GM19025 (cell line): ENCODE measurements around the gene BORCS5.
"Not testable (repeated sequence)": the region's sequence is repeated elsewhere in the genome, so short reads cannot be mapped to it uniquely, and the experiment has no call there.

Experiments used
- ATAC-seq: cut with Tn5 transposase; IDR thresholded peaks from one replicate; pipeline ENCODE4 v1.9.1; 2021; ENCODE audit warnings: mild to moderate bottlenecking, low read depth, moderate library complexity; ENCODE audit not compliant: unreplicated experiment

The BORCS5 gene

GRCh38 chr12:12452326-12452902 lies 95.5 kb downstream of the BORCS5 start:
- ATAC-seq, result no peak

- ATAC-seq, result no peak
These were observed 96.8 kb downstream of the BORCS5 start for GRCh38 chr12:12453635-12454034.

GRCh38 chr12:12454315-12454714 lies 97.4 kb downstream of the BORCS5 start:
- no peak for ATAC-seq

- ATAC-seq, result no peak
These were observed 99.8 kb downstream of the BORCS5 start for GRCh38 chr12:12456637-12457036.

GRCh38 chr12:12460935-12461922 lies 104.4 kb downstream of the BORCS5 start:
- no peak for ATAC-seq

- no peak for ATAC-seq
These were observed 105.0 kb downstream of the BORCS5 start for GRCh38 chr12:12461923-12462315.

GRCh38 chr12:12465522-12465921 lies 108.6 kb downstream of the BORCS5 start:
- no peak for ATAC-seq

- ATAC-seq, result no peak
These were observed 109.3 kb downstream of the BORCS5 start for GRCh38 chr12:12466157-12466556.

- ATAC-seq, result no peak
These were observed 110.4 kb downstream of the BORCS5 start for GRCh38 chr12:12467264-12467663.

GRCh38 chr12:12467688-12468261 lies 110.9 kb downstream of the BORCS5 start:
- no peak for ATAC-seq

GRCh38 chr12:12468575-12468974 lies 111.7 kb downstream of the BORCS5 start:
- no peak for ATAC-seq

- ATAC-seq, result no peak
These were observed 112.5 kb downstream of the BORCS5 start for GRCh38 chr12:12469386-12469785.

- ATAC-seq, result no peak
These were observed 114.0 kb downstream of the BORCS5 start for GRCh38 chr12:12470751-12471306.

GRCh38 chr12:12471982-12472961 lies 115.4 kb downstream of the BORCS5 start:
- not testable (repeated sequence) for ATAC-seq

GRCh38 chr12:12473223-12473622 lies 116.3 kb downstream of the BORCS5 start:
- ATAC-seq, result no peak

GRCh38 chr12:12474471-12474928 lies 117.6 kb downstream of the BORCS5 start:
- peak; percentile 24 for ATAC-seq

GRCh38 chr12:12474931-12475795 lies 118.3 kb downstream of the BORCS5 start:
- ATAC-seq, result peak; percentile 96

GRCh38 chr12:12476857-12477531 lies 120.1 kb downstream of the BORCS5 start:
- no peak for ATAC-seq
